Naive B cell (primary cell): ENCODE measurements around the gene PBX1. TPM values are rescaled to one million over a fixed set of nuclear protein-coding genes. Genes with fewer than 3 reads are reported as not detected.
A peak's percentile ranks its signal among the peaks of the same experiment; 100 is the strongest.

ENCODE experiments used
- ATAC-seq, 2 donors: fragments of 150-1000 bp; cut with Tn5 transposase; 2 replicates each; pipeline ENCODE4 v1.10.0; 2021; ENCODE audit warnings: low read depth in 2 of 2, mild to moderate bottlenecking in 2 of 2, moderate library complexity in 2 of 2
- DNase-seq: peaks from one replicate; pipeline ENCODE4 v3.0.0; 2022
- H3K27ac Mint-ChIP-seq, 6 donors: one replicate each; pipeline ENCODE4 v1.8.0; 2020 to 2022; ENCODE audit warnings: mild to moderate bottlenecking in 6 of 6, mixed read lengths in 6 of 6, moderate library complexity in 5 of 6, inconsistent platforms in 2 of 6
- H3K27me3 Mint-ChIP-seq, 3 donors: one replicate each; pipeline ENCODE4 v1.8.0; 2021 to 2022; ENCODE audit warnings: mixed read lengths in 3 of 3, mild to moderate bottlenecking in 1 of 3
- H3K36me3 Mint-ChIP-seq, 2 donors: one replicate each; pipeline ENCODE4 v1.8.0; 2020 to 2022; ENCODE audit warnings: mixed read lengths in 2 of 2, inconsistent platforms in 1 of 2, mild to moderate bottlenecking in 1 of 2
- H3K4me1 Mint-ChIP-seq, 3 donors: one replicate each; pipeline ENCODE4 v1.8.0; 2020 to 2022; ENCODE audit warnings: mixed read lengths in 3 of 3, inconsistent platforms in 1 of 3, mild to moderate bottlenecking in 1 of 3, moderate library complexity in 1 of 3
- H3K4me3 Mint-ChIP-seq, 8 donors: one replicate each; pipeline ENCODE4 v1.8.0; 2020 to 2022; ENCODE audit warnings: mild to moderate bottlenecking in 8 of 8, mixed read lengths in 8 of 8, moderate library complexity in 8 of 8, inconsistent platforms in 2 of 8
- H3K9me3 Mint-ChIP-seq, 7 donors: one replicate each; pipeline ENCODE4 v1.8.0; 2020 to 2022; ENCODE audit warnings: mixed read lengths in 7 of 7, mild to moderate bottlenecking in 5 of 7, inconsistent platforms in 2 of 7, moderate library complexity in 1 of 7
- polyA plus RNA-seq, 6 donors: library from polyadenylated mRNA; unstranded; fragments of 300-500 nt; fragmentation: Illumina TruSeq; gene quantifications; one replicate each; pipeline ENCODE4 v1.2.3, GENCODE V29; 2021; ENCODE audit warnings: low read depth in 6 of 6

Gene PBX1
- polyA plus RNA-seq, 6 donors from 2014 or later: 0.04 to 0.70 (median 0.33) TPM; not detected in 1

- no peak for ATAC-seq
- DNase-seq: no peak
- no peak overlapping the region for H3K27ac Mint-ChIP-seq
- H3K4me3 Mint-ChIP-seq: no peak overlapping the region
- H3K4me1 Mint-ChIP-seq: no peaks in the 10 kb centered on the region
- peaks cover 0 to 5% (median 0%) of the 10 kb centered on the region in 7 donors for H3K9me3 Mint-ChIP-seq
- H3K27me3 Mint-ChIP-seq: no peaks in the 10 kb centered on the region
- no peaks in the 10 kb centered on the region for H3K36me3 Mint-ChIP-seq
These were observed 124.3 kb downstream of the PBX1 start for GRCh38 chr1:164683235-164683634.

GRCh38 chr1:164685266-164686035 lies 126.5 kb downstream of the PBX1 start:
- Mint-ChIP-seq H3K27me3 (no peaks in the 10 kb centered on the region), H3K4me3 (no peak overlapping the region), H3K9me3 (peaks cover 0 to 5% (median 0%) of the 10 kb centered on the region in 7 donors), H3K4me1 (no peaks in the 10 kb centered on the region), H3K36me3 (no peaks in the 10 kb centered on the region), H3K27ac (no peak overlapping the region)
- ATAC-seq (no peak), DNase-seq (no peak)

GRCh38 chr1:164687777-164688176 lies 128.8 kb downstream of the PBX1 start:
- Mint-ChIP-seq H3K9me3 (peaks cover 0 to 5% (median 0%) of the 10 kb centered on the region in 7 donors), H3K4me1 (no peaks in the 10 kb centered on the region), H3K27me3 (no peaks in the 10 kb centered on the region), H3K4me3 (peak overlapping the region in 1 of 8 donors; percentile 76), H3K27ac (no peak overlapping the region), H3K36me3 (no peaks in the 10 kb centered on the region)
- DNase-seq (no peak), ATAC-seq (no peak)

- Mint-ChIP-seq H3K27ac (no peak overlapping the region), H3K4me3 (no peak overlapping the region), H3K27me3 (no peaks in the 10 kb centered on the region), H3K4me1 (no peaks in the 10 kb centered on the region), H3K36me3 (no peaks in the 10 kb centered on the region), H3K9me3 (peaks cover 0 to 5% (median 0%) of the 10 kb centered on the region in 7 donors)
- ATAC-seq (no peak), DNase-seq (no peak)
These were observed 129.8 kb downstream of the PBX1 start for GRCh38 chr1:164688791-164689190.

- H3K27ac Mint-ChIP-seq: no peak overlapping the region
- H3K4me1 Mint-ChIP-seq: no peaks in the 10 kb centered on the region
- H3K9me3 Mint-ChIP-seq: peaks cover 0 to 5% (median 0%) of the 10 kb centered on the region in 7 donors
- no peak for DNase-seq
- no peaks in the 10 kb centered on the region for H3K36me3 Mint-ChIP-seq
- H3K4me3 Mint-ChIP-seq: no peak overlapping the region
- no peaks in the 10 kb centered on the region for H3K27me3 Mint-ChIP-seq
- no peak for ATAC-seq
These were observed 130.9 kb downstream of the PBX1 start for GRCh38 chr1:164689672-164690511.

GRCh38 chr1:164692420-164692819 lies 133.4 kb downstream of the PBX1 start:
- no peak for DNase-seq
- Mint-ChIP-seq H3K4me3 (no peak overlapping the region), H3K4me1 (no peaks in the 10 kb centered on the region), H3K27ac (no peak overlapping the region), H3K36me3 (no peaks in the 10 kb centered on the region), H3K9me3 (peaks cover 0 to 2% (median 0%) of the 10 kb centered on the region in 7 donors), H3K27me3 (no peaks in the 10 kb centered on the region)
- ATAC-seq: no peak

- no peak for DNase-seq
- H3K4me3 Mint-ChIP-seq: no peak overlapping the region
- no peaks in the 10 kb centered on the region for H3K27me3 Mint-ChIP-seq
- no peaks in the 10 kb centered on the region for H3K36me3 Mint-ChIP-seq
- no peak for ATAC-seq
- H3K27ac Mint-ChIP-seq: no peak overlapping the region
- no peaks in the 10 kb centered on the region for H3K4me1 Mint-ChIP-seq
- H3K9me3 Mint-ChIP-seq: peaks cover 0 to 2% (median 0%) of the 10 kb centered on the region in 7 donors
These were observed 134.8 kb downstream of the PBX1 start for GRCh38 chr1:164693564-164694359.

- Mint-ChIP-seq H3K9me3 (peaks cover 0 to 2% (median 0%) of the 10 kb centered on the region in 7 donors), H3K4me3 (no peak overlapping the region), H3K27me3 (peaks cover 0 to under 1% (median 0%) of the 10 kb centered on the region in 3 donors), H3K36me3 (no peaks in the 10 kb centered on the region), H3K4me1 (no peaks in the 10 kb centered on the region), H3K27ac (no peak overlapping the region)
- DNase-seq: no peak
- ATAC-seq: no peak
These were observed 135.5 kb downstream of the PBX1 start for GRCh38 chr1:164694505-164694904.

- H3K4me3 Mint-ChIP-seq: no peak overlapping the region
- H3K27me3 Mint-ChIP-seq: peaks cover 0 to 8% (median 0%) of the 10 kb centered on the region in 3 donors
- ATAC-seq (no peak), DNase-seq (no peak)
- H3K36me3 Mint-ChIP-seq: no peaks in the 10 kb centered on the region
- no peaks in the 10 kb centered on the region for H3K9me3 Mint-ChIP-seq
- H3K27ac Mint-ChIP-seq: no peak overlapping the region
- no peaks in the 10 kb centered on the region for H3K4me1 Mint-ChIP-seq
These were observed 137.1 kb downstream of the PBX1 start for GRCh38 chr1:164695956-164696665.

GRCh38 chr1:164699815-164700491 lies 141.0 kb downstream of the PBX1 start:
- Mint-ChIP-seq H3K27ac (no peak overlapping the region), H3K9me3 (no peaks in the 10 kb centered on the region), H3K4me1 (no peaks in the 10 kb centered on the region), H3K27me3 (peaks cover 0 to 16% (median 0%) of the 10 kb centered on the region in 3 donors), H3K4me3 (no peak overlapping the region), H3K36me3 (no peaks in the 10 kb centered on the region)
- ATAC-seq: no peak
- DNase-seq: no peak

- Mint-ChIP-seq H3K27me3 (peaks cover 0 to 16% (median 0%) of the 10 kb centered on the region in 3 donors), H3K9me3 (no peaks in the 10 kb centered on the region), H3K4me1 (no peaks in the 10 kb centered on the region), H3K36me3 (no peaks in the 10 kb centered on the region), H3K4me3 (no peak overlapping the region), H3K27ac (no peak overlapping the region)
- ATAC-seq (no peak), DNase-seq (no peak)
These were observed 141.7 kb downstream of the PBX1 start for GRCh38 chr1:164700683-164701082.

GRCh38 chr1:164701189-164701761 lies 142.3 kb downstream of the PBX1 start:
- no peaks in the 10 kb centered on the region for H3K9me3 Mint-ChIP-seq
- ATAC-seq: no peak
- DNase-seq: no peak
- peaks cover 0 to 16% (median 0%) of the 10 kb centered on the region in 3 donors for H3K27me3 Mint-ChIP-seq
- no peak overlapping the region for H3K4me3 Mint-ChIP-seq
- H3K36me3 Mint-ChIP-seq: no peaks in the 10 kb centered on the region
- H3K27ac Mint-ChIP-seq: no peak overlapping the region
- no peaks in the 10 kb centered on the region for H3K4me1 Mint-ChIP-seq
